ENCODE data around the gene SLC39A2. TPM values are rescaled to one million over a fixed set of nuclear protein-coding genes. Genes with fewer than 3 reads are reported as not detected.
A peak's percentile ranks its signal among the peaks of the same experiment; 100 is the strongest.

The SLC39A2 gene
- total RNA-seq, 4 donors from 2014 or later: not detected

- H3K36me3 ChIP-seq: no peaks in the 10 kb centered on the region
- H3K27me3 ChIP-seq: no peaks in the 10 kb centered on the region
- 12 to 18% methylated on average over 10 of the region's 10 CpGs for WGBS, 2 donors
- peak overlapping the region; percentile 52 to 85 (median 72) for H3K27ac ChIP-seq
- DNase-seq (ENCODE audit: low spot score in 2 of 2): no peak
- TF ChIP-seq POLR2A (IDR thresholded peaks at IDR 0.05) (no peak), CTCF (IDR thresholded peaks at IDR 0.05) (no peak), EP300 (IDR thresholded peaks at IDR 0.05) (no peak)
- no peaks in the 10 kb centered on the region for H3K9me3 ChIP-seq
- H3K4me1 ChIP-seq: peaks cover 0 to 12% (median 6%) of the 10 kb centered on the region in 4 donors
- H3K4me3 ChIP-seq: peak overlapping the region; percentile 42 to 65 (median 50)
Measured at GRCh38 chr14:20970647-20970982, 28.5 kb upstream of the SLC39A2 start.

GRCh38 chr14:20970983-20971704 lies 27.9 kb upstream of the SLC39A2 start:
- WGBS, 2 donors: 0 to 1% methylated on average over 37 to 43 of the region's 47 CpGs
- H3K27ac ChIP-seq: peak overlapping the region; percentile 52 to 85 (median 72)
- H3K36me3 ChIP-seq: no peaks in the 10 kb centered on the region
- H3K9me3 ChIP-seq: no peaks in the 10 kb centered on the region
- DNase-seq (ENCODE audit: low spot score in 2 of 2): peak; percentile 60 to 77
- H3K27me3 ChIP-seq: no peaks in the 10 kb centered on the region
- H3K4me1 ChIP-seq: peaks cover 0 to 12% (median 6%) of the 10 kb centered on the region in 4 donors
- H3K4me3 ChIP-seq: peak overlapping the region; percentile 42 to 65 (median 50)
- TF ChIP-seq POLR2A (IDR thresholded peaks at IDR 0.05) (peak in 1 of 2 donors; percentile 0), CTCF (IDR thresholded peaks at IDR 0.05) (peak; percentile 84 to 96 (median 85)), EP300 (IDR thresholded peaks at IDR 0.05) (peak in 1 of 2 donors; percentile 41)

- no peak for TF ChIP-seq EP300 (IDR thresholded peaks at IDR 0.05)
- no peak for TF ChIP-seq CTCF (IDR thresholded peaks at IDR 0.05)
- TF ChIP-seq POLR2A (IDR thresholded peaks at IDR 0.05): peak in 1 of 2 donors; percentile 5
- WGBS, 2 donors: 15 to 16% methylated on average over 7 to 8 of the region's 8 CpGs
- Histone ChIP-seq H3K9me3 (no peaks in the 10 kb centered on the region), H3K4me3 (peak overlapping the region; percentile 42 to 65 (median 50)), H3K4me1 (peaks cover 0 to 12% (median 6%) of the 10 kb centered on the region in 4 donors), H3K27ac (peak overlapping the region; percentile 52 to 85 (median 72)), H3K27me3 (no peaks in the 10 kb centered on the region), H3K36me3 (no peaks in the 10 kb centered on the region)
- no peak for DNase-seq (ENCODE audit: low spot score in 2 of 2)
Measured at GRCh38 chr14:20971705-20972021, 27.4 kb upstream of the SLC39A2 start.

- WGBS, 2 donors: 95 to 96% methylated on average over 3 of the region's 3 CpGs
Measured at GRCh38 chr14:20973501-20973900, 25.6 kb upstream of the SLC39A2 start.

More at GRCh38 chr14:20973501-20973900, 25.6 kb upstream of the SLC39A2 start:
- H3K4me3 ChIP-seq: no peak overlapping the region
- H3K9me3 ChIP-seq: no peaks in the 10 kb centered on the region
- no peak for DNase-seq (ENCODE audit: low spot score in 2 of 2)
- no peaks in the 10 kb centered on the region for H3K36me3 ChIP-seq
- H3K27me3 ChIP-seq: no peaks in the 10 kb centered on the region
- no peak overlapping the region for H3K27ac ChIP-seq
- H3K4me1 ChIP-seq: peaks cover 0 to 12% (median 6%) of the 10 kb centered on the region in 4 donors
- TF ChIP-seq CTCF (IDR thresholded peaks at IDR 0.05) (no peak), EP300 (IDR thresholded peaks at IDR 0.05) (no peak), POLR2A (IDR thresholded peaks at IDR 0.05) (no peak)

All from tibial nerve (tissue), 4 donors.